H1 (cell line): ENCODE data around the gene SLC30A9. TPM values are rescaled to one million over a fixed set of nuclear protein-coding genes. Genes with fewer than 3 reads are reported as not detected.

Source experiments
- BRCA1 ChIP-seq: IDR thresholded peaks from 2 replicates; pipeline ENCODE4 v1.6.1; 2012; ENCODE audit warnings: low read depth, low read length, improper control_type of control experiment
- EZH2 ChIP-seq: fragments of 200-600 bp; sonication (generic); IDR thresholded peaks from 2 replicates; pipeline ENCODE4 v1.7.1; 2012; ENCODE audit warnings: low read depth, mild to moderate bottlenecking, moderate library complexity, low read length, inconsistent platforms; ENCODE audit not compliant: severe bottlenecking
- KDM1A ChIP-seq: fragments of 200-600, 300-600 bp; sonication (generic); IDR thresholded peaks from 2 replicates; pipeline ENCODE4 v1.7.1; 2016; ENCODE audit warnings: mild to moderate bottlenecking, low read length, borderline replicate concordance
- KDM4A ChIP-seq: IDR thresholded peaks from one replicate; pipeline ENCODE4 v1.7.1; 2012; ENCODE audit warnings: low read depth, mild to moderate bottlenecking, moderate library complexity, low read length, inconsistent platforms; ENCODE audit not compliant: severe bottlenecking
- POLR2A ChIP-seq, 2 experiments: IDR thresholded peaks; 1 replicate in 1 of 2; 2 replicates in 1 of 2; pipeline ENCODE4 v1.6.1; 2011; ENCODE audit warnings: low read depth in 2 of 2, low read length in 2 of 2, mild to moderate bottlenecking in 2 of 2; ENCODE audit errors: control extremely low read depth in 1 of 2
- SIN3A ChIP-seq, 2 experiments: IDR thresholded peaks in 1 of 2; conservative IDR thresholded peaks in 1 of 2; 2 replicates each; pipeline ENCODE4 v1.6.1; 2011 to 2012; ENCODE audit warnings: low read length in 2 of 2, improper control_type of control experiment in 1 of 2, low read depth in 1 of 2, mild to moderate bottlenecking in 1 of 2
- polyA plus RNA-seq, 7 experiments: library from polyadenylated mRNA; depleted of rRNA in 3 of 7; stranded (reverse) in 5 of 7; unstranded in 2 of 7; fragments of >200 nt in 5 of 7; fragments of 200-250 nt in 2 of 7; gene quantifications; 1 replicate in 5 of 7; 2 replicates in 1 of 7; 4 replicates in 1 of 7; pipeline versions ENCODE4 v1.2.1 to v1.2.3, GENCODE V29; 2011 to 2013; ENCODE audit warnings: missing spikeins in 2 of 7, mixed read lengths in 2 of 7
- total RNA-seq: library from RNA; stranded (reverse); fragmentation: NEBNext Ultra II Directional; extraction: Animal tissue kit (Norgen Biotek cat#: 25700); gene quantifications from 2 replicates; pipeline ENCODE4 v1.2.1, GENCODE V29; 2021

The SLC30A9 gene
- total and polyA plus RNA-seq, 2 of the 8 experiments (the other 6 are each of a cell fraction or from before 2014, with no cell fraction given) = 41.2 to 67.2 TPM

DNA sequence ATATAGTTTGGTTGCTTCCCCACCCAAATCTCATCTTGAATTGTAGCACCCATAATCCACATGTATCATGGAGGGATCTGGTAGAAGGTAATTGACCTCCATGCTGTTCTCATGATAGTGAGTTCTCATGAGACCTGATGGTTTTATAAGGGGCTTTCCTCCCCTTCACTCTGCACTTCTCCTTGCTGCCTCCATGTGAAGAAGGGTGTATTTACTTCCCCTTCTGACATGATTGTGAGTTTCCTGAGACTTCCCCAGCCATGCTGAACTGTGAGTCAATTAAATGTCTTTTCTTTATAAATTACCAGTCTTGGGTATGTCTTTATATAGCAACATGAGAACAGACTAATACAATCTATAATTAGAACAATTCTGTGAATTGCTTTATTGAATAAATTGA, 20.7 kb upstream of the SLC30A9 start (continued):
- TF ChIP-seq SIN3A (conservative IDR thresholded peaks at IDR 0.05 in 1 of 2, IDR thresholded peaks at IDR 0.05 in 1 of 2; ENCODE audit: low read depth in 1 of 2, low read length in 2 of 2) = no peak
- TF ChIP-seq EZH2 = no peak
- no peak for TF ChIP-seq KDM4A
- TF ChIP-seq POLR2A (IDR thresholded peaks at IDR 0.05; ENCODE audit: control extremely low read depth in 1 of 2, low read depth in 2 of 2, low read length in 2 of 2) = no peak
- TF ChIP-seq KDM1A = no peak
- no peak for TF ChIP-seq BRCA1
